NT2/D1 (cell line): ENCODE results near the gene CEP95.

Experiments
- SUZ12 ChIP-seq: IDR thresholded peaks from 2 replicates; pipeline ENCODE4 v1.6.1; 2011; ENCODE audit not compliant: insufficient read length, insufficient read depth; ENCODE audit errors: extremely low read depth
- YY1 ChIP-seq: IDR thresholded peaks from 2 replicates; pipeline ENCODE4 v1.6.1; 2011; ENCODE audit not compliant: insufficient read length, insufficient read depth
- ZNF274 ChIP-seq: IDR thresholded peaks from 2 replicates; pipeline ENCODE4 v1.6.1; 2011; ENCODE audit warnings: mild to moderate bottlenecking, low read depth, low read length

DNA sequence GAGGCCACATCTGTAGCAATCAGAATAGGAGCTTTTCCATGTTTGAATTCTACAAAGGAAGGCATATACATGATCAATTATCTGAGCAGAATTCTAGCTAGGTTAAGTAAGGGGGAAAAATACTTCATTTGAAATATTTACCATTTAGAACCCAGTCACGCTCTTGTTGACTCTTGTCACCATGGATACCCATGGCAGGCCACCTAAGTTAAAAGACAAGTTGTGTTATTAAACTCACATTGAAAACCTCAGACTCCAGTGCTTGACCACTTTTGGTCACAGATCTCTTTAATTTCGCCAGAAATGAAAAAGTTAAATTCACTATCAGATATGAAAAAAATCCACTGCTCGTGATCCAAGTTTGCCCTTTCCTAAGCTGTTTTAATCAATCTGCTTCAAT, 4.8 kb upstream of the CEP95 start:
- no peak for TF ChIP-seq ZNF274
- TF ChIP-seq SUZ12 = no peak
- TF ChIP-seq YY1 = no peak
